Vagina (tissue), 2 donors: ENCODE data around the gene CD74. TPM values are rescaled to one million over a fixed set of nuclear protein-coding genes. Genes with fewer than 3 reads are reported as not detected.
A peak's percentile ranks its signal among the peaks of the same experiment; 100 is the strongest.

Experiments used
- DNase-seq, 2 donors: peaks; one replicate each; pipeline ENCODE4 v3.0.0-alpha.2; 2017; ENCODE audit errors: extremely low spot score in 2 of 2
- H3K27ac ChIP-seq: fragments of 200-600 bp; sonication (generic); one replicate; pipeline ENCODE4 v1.5.1; 2019
- H3K27me3 ChIP-seq: fragments of 200-600 bp; sonication (generic); one replicate; pipeline ENCODE4 v1.5.1; 2019
- H3K36me3 ChIP-seq, 2 donors: fragments of 200-600 bp; sonication (generic); one replicate each; pipeline ENCODE4 v1.5.1; 2017 to 2019
- H3K4me1 ChIP-seq: fragments of 200-600 bp; sonication (generic); one replicate; pipeline ENCODE4 v1.5.1; 2019
- H3K4me3 ChIP-seq, 2 donors: fragments of 200-600 bp; sonication (generic); 1 replicate in 1 of 2; 2 replicates in 1 of 2; pipeline ENCODE4 v1.5.1; 2016 to 2019
- H3K9me3 ChIP-seq: fragments of 200-600 bp; sonication (generic); one replicate; pipeline ENCODE4 v1.5.1; 2019
- POLR2A ChIP-seq, 2 donors: fragments of 450-650 bp; IDR thresholded peaks; one replicate each; pipeline ENCODE4 v1.6.1; 2017; ENCODE audit warnings: antibody characterized with exemption in 2 of 2, mild to moderate bottlenecking in 2 of 2, moderate library complexity in 2 of 2
- POLR2AphosphoS5 ChIP-seq, 2 donors: sonication (generic); formaldehyde crosslinking; IDR thresholded peaks; one replicate each; pipeline ENCODE4 v1.9.0; 2017; ENCODE audit warnings: antibody characterized with exemption in 2 of 2, mild to moderate bottlenecking in 2 of 2, low read depth in 1 of 2; ENCODE audit not compliant: insufficient read depth in 1 of 2
- intact Hi-C: fragments of 100-400 bp; cut with DNase I; formaldehyde crosslinking; loops from one replicate; pipeline ENCODE4 v1.15.1; 2023
- total RNA-seq: library from RNA; depleted of rRNA; stranded (reverse); fragments of >200 nt; gene quantifications from one replicate; pipeline ENCODE4 v1.2.3, GENCODE V29; 2016
- TF ChIP-seq, protein P1 (sequence below), 3 experiments: fragments of 450-650 bp in 2 of 3; fragments of 200-600 bp in 1 of 3; sonication (generic) in 1 of 3; IDR thresholded peaks; one replicate each; pipeline ENCODE4 v1.5.1; 2017 to 2019; ENCODE audit warnings: antibody characterized with exemption in 3 of 3, mild to moderate bottlenecking in 2 of 3, moderate library complexity in 2 of 3

Gene CD74
- total RNA-seq, 1 donor from 2014 or later = 530 TPM

GRCh38 chr5:150447188-150447587, 34.5 kb upstream of the CD74 start:
- no peak for TF ChIP-seq POLR2A (IDR thresholded peaks at IDR 0.05)
- TF ChIP-seq, protein P1, sequence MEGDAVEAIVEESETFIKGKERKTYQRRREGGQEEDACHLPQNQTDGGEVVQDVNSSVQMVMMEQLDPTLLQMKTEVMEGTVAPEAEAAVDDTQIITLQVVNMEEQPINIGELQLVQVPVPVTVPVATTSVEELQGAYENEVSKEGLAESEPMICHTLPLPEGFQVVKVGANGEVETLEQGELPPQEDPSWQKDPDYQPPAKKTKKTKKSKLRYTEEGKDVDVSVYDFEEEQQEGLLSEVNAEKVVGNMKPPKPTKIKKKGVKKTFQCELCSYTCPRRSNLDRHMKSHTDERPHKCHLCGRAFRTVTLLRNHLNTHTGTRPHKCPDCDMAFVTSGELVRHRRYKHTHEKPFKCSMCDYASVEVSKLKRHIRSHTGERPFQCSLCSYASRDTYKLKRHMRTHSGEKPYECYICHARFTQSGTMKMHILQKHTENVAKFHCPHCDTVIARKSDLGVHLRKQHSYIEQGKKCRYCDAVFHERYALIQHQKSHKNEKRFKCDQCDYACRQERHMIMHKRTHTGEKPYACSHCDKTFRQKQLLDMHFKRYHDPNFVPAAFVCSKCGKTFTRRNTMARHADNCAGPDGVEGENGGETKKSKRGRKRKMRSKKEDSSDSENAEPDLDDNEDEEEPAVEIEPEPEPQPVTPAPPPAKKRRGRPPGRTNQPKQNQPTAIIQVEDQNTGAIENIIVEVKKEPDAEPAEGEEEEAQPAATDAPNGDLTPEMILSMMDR (IDR thresholded peaks at IDR 0.05) = no peak
- no peak for TF ChIP-seq POLR2AphosphoS5 (IDR thresholded peaks at IDR 0.05; ENCODE audit: insufficient read depth in 1 of 2, low read depth in 1 of 2)
- Histone ChIP-seq H3K27ac (no peak overlapping the region), H3K9me3 (no peaks in the 10 kb centered on the region), H3K4me1 (peaks cover 29% of the 10 kb centered on the region), H3K36me3 (peaks cover 10 to 45% of the 10 kb centered on the region in 2 donors), H3K4me3 (no peak overlapping the region), H3K27me3 (no peaks in the 10 kb centered on the region)
- no peak for DNase-seq
- intact Hi-C loops = no loop called here

DNA sequence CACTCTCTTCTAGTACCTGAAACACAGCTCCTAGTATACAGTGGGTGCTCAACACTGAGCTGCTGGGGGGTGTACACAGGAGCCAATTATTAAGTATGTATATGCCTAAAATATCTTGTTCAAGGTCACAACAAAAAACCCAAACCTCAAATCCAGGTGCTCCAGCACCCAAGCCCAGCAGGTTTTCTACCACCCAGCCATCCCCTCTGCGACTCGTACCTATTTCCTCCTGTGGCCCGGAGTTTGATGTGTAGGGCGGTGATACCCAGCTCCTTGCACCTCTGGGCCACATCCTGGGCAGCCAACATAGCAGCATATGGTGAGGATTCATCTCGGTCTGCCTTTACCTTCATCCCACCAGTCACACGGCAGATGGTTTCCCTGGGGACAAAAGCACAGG, 33.9 kb upstream of the CD74 start:
- TF ChIP-seq POLR2A (IDR thresholded peaks at IDR 0.05) (no peak), POLR2AphosphoS5 (IDR thresholded peaks at IDR 0.05; ENCODE audit: insufficient read depth in 1 of 2, low read depth in 1 of 2) (no peak)
- TF ChIP-seq, protein P1 (IDR thresholded peaks at IDR 0.05) = no peak
- no peaks in the 10 kb centered on the region for H3K9me3 ChIP-seq
- intact Hi-C loops = no loop called here

DNA sequence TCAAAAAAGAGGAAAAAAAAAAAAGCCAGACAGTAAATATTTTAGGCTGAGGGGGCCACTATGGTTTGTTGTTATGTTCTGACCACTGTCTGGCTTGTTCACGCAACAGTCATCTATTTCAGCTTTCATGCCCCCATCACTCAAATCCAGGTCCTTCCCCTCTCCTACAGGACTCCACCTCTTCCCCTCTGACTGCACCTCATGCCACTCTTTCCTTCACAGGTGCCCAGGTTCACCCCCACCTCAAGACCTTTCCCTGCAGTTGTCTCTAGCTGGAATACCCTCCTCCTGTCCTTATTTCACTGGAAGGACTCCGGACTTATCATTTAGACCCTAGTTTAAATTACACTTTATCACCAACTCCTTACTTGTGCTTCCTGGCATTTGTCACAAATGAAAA, 33.4 kb upstream of the CD74 start:
- H3K36me3 ChIP-seq = peaks cover 10 to 45% of the 10 kb centered on the region in 2 donors
- no peak for TF ChIP-seq POLR2AphosphoS5 (IDR thresholded peaks at IDR 0.05; ENCODE audit: insufficient read depth in 1 of 2, low read depth in 1 of 2)
- no peak for TF ChIP-seq POLR2A (IDR thresholded peaks at IDR 0.05)
- TF ChIP-seq, protein P1 (IDR thresholded peaks at IDR 0.05) = no peak

More for the DNA sequence above, 33.9 kb upstream of the CD74 start:
- no peak for DNase-seq
- Histone ChIP-seq H3K27ac (no peak overlapping the region), H3K27me3 (no peaks in the 10 kb centered on the region), H3K4me3 (no peak overlapping the region), H3K4me1 (peaks cover 29% of the 10 kb centered on the region), H3K36me3 (peaks cover 10 to 45% of the 10 kb centered on the region in 2 donors)

GRCh38 chr5:150444770-150445169, 32.1 kb upstream of the CD74 start:
- H3K4me3 ChIP-seq = no peak overlapping the region
- intact Hi-C loops = no loop called here
- no peak for DNase-seq
- TF ChIP-seq POLR2A (IDR thresholded peaks at IDR 0.05) (no peak), POLR2AphosphoS5 (IDR thresholded peaks at IDR 0.05; ENCODE audit: insufficient read depth in 1 of 2, low read depth in 1 of 2) (no peak)
- TF ChIP-seq, protein P1 (IDR thresholded peaks at IDR 0.05) = no peak
- H3K4me1 ChIP-seq = peaks cover 29% of the 10 kb centered on the region
- no peaks in the 10 kb centered on the region for H3K9me3 ChIP-seq
- no peaks in the 10 kb centered on the region for H3K27me3 ChIP-seq
- peaks cover 10 to 45% of the 10 kb centered on the region in 2 donors for H3K36me3 ChIP-seq
- H3K27ac ChIP-seq = no peak overlapping the region

More for the DNA sequence above, 33.4 kb upstream of the CD74 start:
- no peak overlapping the region for H3K4me3 ChIP-seq
- intact Hi-C loops = no loop called here
- H3K27ac ChIP-seq = no peak overlapping the region
- peak in 1 of 2 donors; percentile 46 for DNase-seq
- no peaks in the 10 kb centered on the region for H3K9me3 ChIP-seq
- no peaks in the 10 kb centered on the region for H3K27me3 ChIP-seq
- H3K4me1 ChIP-seq = peaks cover 29% of the 10 kb centered on the region

GRCh38 chr5:150443242-150444075, 30.7 kb upstream of the CD74 start:
- H3K4me3 ChIP-seq = no peak overlapping the region
- no peak overlapping the region for H3K27ac ChIP-seq
- intact Hi-C loops = no loop called here
- no peak for DNase-seq
- H3K9me3 ChIP-seq = no peaks in the 10 kb centered on the region
- peaks cover 10 to 45% of the 10 kb centered on the region in 2 donors for H3K36me3 ChIP-seq
- TF ChIP-seq POLR2AphosphoS5 (IDR thresholded peaks at IDR 0.05; ENCODE audit: insufficient read depth in 1 of 2, low read depth in 1 of 2) (no peak), POLR2A (IDR thresholded peaks at IDR 0.05) (no peak)
- TF ChIP-seq, protein P1 (IDR thresholded peaks at IDR 0.05) = no peak
- H3K4me1 ChIP-seq = peaks cover 23% of the 10 kb centered on the region
- H3K27me3 ChIP-seq = no peaks in the 10 kb centered on the region
